B cell (primary cell): ENCODE measurements around the gene WBP2.

Experiments
- EZH2 ChIP-seq: IDR thresholded peaks from 2 replicates; pipeline ENCODE4 v1.6.1; 2012; ENCODE audit warnings: borderline replicate concordance, low read depth, mild to moderate bottlenecking, moderate library complexity, low read length; ENCODE audit not compliant: insufficient read depth, poor library complexity, severe bottlenecking
- TF ChIP-seq, protein P1 (sequence below): fragments of 200-600 bp; IDR thresholded peaks from one replicate; pipeline ENCODE4 v1.8.0; 2022; ENCODE audit warnings: antibody characterized with exemption, mild to moderate bottlenecking

DNA sequence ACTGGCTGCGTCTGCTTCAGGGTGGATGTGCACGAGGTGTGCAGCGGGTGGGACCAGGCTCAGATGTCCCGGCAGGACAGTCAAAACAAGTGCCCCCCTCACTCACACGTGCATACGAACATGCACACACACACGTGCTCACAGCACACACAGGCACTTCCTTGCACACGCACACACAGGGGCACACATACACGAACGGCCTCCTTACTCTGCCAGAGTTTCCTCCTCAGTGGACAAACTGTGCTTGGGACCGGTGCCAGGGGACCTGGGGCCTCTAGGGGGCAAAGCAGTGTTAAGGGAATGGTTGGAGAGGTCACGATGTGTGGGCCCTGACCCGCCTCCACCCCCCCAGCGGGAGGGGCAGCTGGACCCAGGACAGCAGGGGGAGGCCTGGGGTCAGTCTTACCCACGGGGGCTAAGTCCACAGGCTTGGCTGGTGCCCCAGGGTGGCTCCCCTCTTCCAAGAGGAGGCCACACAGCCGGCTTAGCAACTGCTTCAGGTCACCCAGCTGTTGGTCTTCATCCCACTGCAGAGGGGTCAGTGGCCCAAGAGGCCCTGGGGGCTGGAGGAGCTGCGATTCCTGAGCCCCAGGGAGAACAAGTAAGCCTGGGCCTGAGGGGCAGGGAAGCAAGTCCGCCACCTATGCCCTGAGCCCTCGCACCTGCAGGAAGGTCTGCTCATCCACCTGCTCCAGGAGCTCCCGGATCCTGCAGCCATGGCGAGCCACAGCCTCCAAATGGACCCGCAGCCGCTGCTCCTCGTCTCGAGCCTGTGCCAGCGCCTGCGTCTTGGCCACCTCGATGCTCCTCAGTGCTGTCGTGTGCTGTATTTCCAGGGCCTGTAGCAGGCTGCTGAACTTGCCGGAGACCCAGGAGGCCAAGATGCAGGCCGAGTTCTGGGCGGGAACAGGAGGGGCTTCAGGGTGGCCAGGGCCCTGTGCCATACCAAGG, 36.7 kb upstream of the WBP2 start:
- TF ChIP-seq EZH2, result no peak
- TF ChIP-seq, protein P1, sequence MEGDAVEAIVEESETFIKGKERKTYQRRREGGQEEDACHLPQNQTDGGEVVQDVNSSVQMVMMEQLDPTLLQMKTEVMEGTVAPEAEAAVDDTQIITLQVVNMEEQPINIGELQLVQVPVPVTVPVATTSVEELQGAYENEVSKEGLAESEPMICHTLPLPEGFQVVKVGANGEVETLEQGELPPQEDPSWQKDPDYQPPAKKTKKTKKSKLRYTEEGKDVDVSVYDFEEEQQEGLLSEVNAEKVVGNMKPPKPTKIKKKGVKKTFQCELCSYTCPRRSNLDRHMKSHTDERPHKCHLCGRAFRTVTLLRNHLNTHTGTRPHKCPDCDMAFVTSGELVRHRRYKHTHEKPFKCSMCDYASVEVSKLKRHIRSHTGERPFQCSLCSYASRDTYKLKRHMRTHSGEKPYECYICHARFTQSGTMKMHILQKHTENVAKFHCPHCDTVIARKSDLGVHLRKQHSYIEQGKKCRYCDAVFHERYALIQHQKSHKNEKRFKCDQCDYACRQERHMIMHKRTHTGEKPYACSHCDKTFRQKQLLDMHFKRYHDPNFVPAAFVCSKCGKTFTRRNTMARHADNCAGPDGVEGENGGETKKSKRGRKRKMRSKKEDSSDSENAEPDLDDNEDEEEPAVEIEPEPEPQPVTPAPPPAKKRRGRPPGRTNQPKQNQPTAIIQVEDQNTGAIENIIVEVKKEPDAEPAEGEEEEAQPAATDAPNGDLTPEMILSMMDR, result no peak
